SJCRH30 (cell line): Measurements from ENCODE around the gene DRD3. TPM values are rescaled to one million over a fixed set of nuclear protein-coding genes. Genes with fewer than 3 reads are reported as not detected.

Source experiments
- DNase-seq, 2 experiments: peaks; one replicate each; pipeline ENCODE4 v3.0.0-alpha.2; 2015 to 2020
- H3K27ac ChIP-seq: fragments of 250-450 bp; sonication (Bioruptor Pico); 2 replicates; pipeline ENCODE4 v1.5.1; 2020; ENCODE audit warnings: mild to moderate bottlenecking, moderate library complexity
- H3K27me3 ChIP-seq: fragments of 250-450 bp; sonication (Bioruptor Pico); 2 replicates; pipeline ENCODE4 v1.5.1; 2020; ENCODE audit warnings: mild to moderate bottlenecking, moderate library complexity
- H3K36me3 ChIP-seq: fragments of 250-450 bp; sonication (Bioruptor Pico); 2 replicates; pipeline ENCODE4 v1.5.1; 2020; ENCODE audit warnings: mild to moderate bottlenecking, moderate library complexity
- H3K4me1 ChIP-seq: fragments of 250-450 bp; sonication (Bioruptor Pico); 2 replicates; pipeline ENCODE4 v1.5.1; 2020; ENCODE audit warnings: mild to moderate bottlenecking, moderate library complexity
- H3K4me3 ChIP-seq: fragments of 250-450 bp; sonication (Bioruptor Pico); 2 replicates; pipeline ENCODE4 v1.5.1; 2020; ENCODE audit warnings: mild to moderate bottlenecking, moderate library complexity
- H3K9me3 ChIP-seq: fragments of 250-450 bp; sonication (Bioruptor Pico); replicated peaks from 2 replicates; pipeline ENCODE4 v1.5.1; 2020; ENCODE audit warnings: mild to moderate bottlenecking, moderate library complexity
- total RNA-seq: library from RNA; depleted of rRNA; stranded (reverse); fragments of >200 nt; shearing (Covaris generic); gene quantifications from 2 replicates; pipeline ENCODE4 v1.2.3, GENCODE V29; 2014

The DRD3 gene
- total RNA-seq, 1 experiment from 2014 or later, result not detected

DNA sequence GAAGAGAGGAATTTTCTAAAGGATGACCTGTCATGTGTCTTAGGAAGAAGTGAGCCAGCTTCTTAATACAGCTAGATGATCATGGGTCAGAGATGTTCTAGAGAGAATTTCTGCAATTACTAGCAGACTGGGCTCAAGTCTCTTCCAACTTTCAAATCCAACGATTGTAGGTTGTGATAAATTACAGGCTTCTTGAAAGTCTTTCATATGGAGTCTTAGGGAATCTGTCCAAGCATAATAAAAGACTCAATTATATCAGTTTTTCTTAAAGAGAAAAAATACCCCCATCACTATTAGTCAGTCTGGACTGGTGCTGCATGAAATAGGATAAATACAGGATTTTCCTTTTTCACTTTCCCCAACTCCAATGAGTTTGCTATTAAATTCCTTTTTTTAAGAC is 59.1 kb downstream of the DRD3 start:
- Histone ChIP-seq H3K4me3 (no peak overlapping the region), H3K27me3 (0 out of 2 replicates have a peak, but pooled peaks cover 3% of the 10 kb centered on the region), H3K9me3 (no peaks in the 10 kb centered on the region), H3K36me3 (no peaks in the 10 kb centered on the region), H3K27ac (no peak overlapping the region), H3K4me1 (no peaks in the 10 kb centered on the region)
- no peak for DNase-seq

DNA sequence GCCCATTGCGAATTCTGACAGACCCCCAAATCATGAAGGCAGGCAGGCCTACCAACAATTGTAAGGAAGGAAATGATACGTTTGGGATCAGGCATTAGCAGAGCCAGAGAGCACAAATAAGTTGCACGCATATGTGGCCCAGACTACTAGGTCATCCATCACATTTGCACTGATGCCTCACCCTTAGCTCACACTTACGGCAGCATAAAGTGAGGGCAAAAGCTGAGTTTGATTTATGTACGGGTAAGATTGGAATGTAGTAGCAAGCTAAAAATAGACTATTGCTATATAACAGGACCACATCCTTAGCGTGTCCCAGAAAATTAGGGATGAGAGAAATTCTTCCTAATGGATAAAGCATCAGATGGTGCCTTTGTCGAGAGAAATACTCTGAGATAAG is 63.7 kb downstream of the DRD3 start:
- DNase-seq, result no peak
- Histone ChIP-seq H3K4me3 (no peak overlapping the region), H3K4me1 (no peaks in the 10 kb centered on the region)

DNA sequence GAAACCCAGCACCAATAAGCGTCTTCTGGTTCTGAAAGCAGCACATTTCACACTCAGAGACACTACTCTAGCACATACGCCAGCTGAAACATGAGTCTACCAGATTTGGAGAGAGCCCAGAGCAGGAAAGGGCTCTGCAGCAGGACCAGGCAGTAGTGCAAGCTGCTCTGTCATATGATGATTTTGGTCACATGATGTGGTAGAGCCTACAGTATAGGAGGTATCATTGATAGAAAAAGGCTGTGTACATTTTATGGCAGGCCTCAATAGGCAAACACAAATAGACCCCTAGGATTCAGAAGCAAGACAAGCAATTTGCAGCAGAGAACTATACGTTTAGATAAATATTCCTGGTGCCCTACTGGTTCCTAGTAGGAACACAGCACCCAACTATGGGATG is 64.1 kb downstream of the DRD3 start:
- no peak for DNase-seq
- Histone ChIP-seq H3K9me3 (no peaks in the 10 kb centered on the region), H3K36me3 (no peaks in the 10 kb centered on the region), H3K4me1 (no peaks in the 10 kb centered on the region), H3K27ac (no peak overlapping the region), H3K4me3 (no peak overlapping the region), H3K27me3 (peaks cover 9% of the 10 kb centered on the region; the same call in 1 of the 2 replicates)

More for the DNA sequence above, 63.7 kb downstream of the DRD3 start:
- H3K27ac ChIP-seq, result no peak overlapping the region
- no peaks in the 10 kb centered on the region for H3K9me3 ChIP-seq
- H3K27me3 ChIP-seq, result peaks cover 7% of the 10 kb centered on the region; the same call in 1 of the 2 replicates
- no peaks in the 10 kb centered on the region for H3K36me3 ChIP-seq

DNA sequence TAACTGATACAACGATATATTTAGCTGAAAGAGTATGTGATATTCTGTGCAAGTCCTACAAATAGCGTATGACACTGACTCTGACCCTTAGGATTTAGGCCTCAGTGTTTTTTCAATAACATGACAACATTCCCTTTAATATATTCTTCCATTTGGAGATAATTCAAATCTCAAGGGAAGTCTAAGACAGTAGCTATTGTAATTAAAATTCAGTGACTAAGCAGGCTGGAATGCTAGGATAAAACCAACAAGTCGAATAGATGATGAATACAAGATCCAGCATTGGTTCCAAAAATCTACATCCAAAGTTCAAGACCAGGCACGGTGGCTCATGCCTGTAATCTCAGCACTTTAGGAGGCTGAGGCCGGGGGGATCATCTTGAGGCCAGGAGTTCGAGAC is 66.2 kb downstream of the DRD3 start:
- no peak overlapping the region for H3K4me3 ChIP-seq
- H3K36me3 ChIP-seq, result no peaks in the 10 kb centered on the region
- DNase-seq, result no peak
- H3K9me3 ChIP-seq, result no peaks in the 10 kb centered on the region
- H3K27ac ChIP-seq, result no peak overlapping the region
- peaks cover 9% of the 10 kb centered on the region; the same call in 1 of the 2 replicates for H3K27me3 ChIP-seq
- no peaks in the 10 kb centered on the region for H3K4me1 ChIP-seq

DNA sequence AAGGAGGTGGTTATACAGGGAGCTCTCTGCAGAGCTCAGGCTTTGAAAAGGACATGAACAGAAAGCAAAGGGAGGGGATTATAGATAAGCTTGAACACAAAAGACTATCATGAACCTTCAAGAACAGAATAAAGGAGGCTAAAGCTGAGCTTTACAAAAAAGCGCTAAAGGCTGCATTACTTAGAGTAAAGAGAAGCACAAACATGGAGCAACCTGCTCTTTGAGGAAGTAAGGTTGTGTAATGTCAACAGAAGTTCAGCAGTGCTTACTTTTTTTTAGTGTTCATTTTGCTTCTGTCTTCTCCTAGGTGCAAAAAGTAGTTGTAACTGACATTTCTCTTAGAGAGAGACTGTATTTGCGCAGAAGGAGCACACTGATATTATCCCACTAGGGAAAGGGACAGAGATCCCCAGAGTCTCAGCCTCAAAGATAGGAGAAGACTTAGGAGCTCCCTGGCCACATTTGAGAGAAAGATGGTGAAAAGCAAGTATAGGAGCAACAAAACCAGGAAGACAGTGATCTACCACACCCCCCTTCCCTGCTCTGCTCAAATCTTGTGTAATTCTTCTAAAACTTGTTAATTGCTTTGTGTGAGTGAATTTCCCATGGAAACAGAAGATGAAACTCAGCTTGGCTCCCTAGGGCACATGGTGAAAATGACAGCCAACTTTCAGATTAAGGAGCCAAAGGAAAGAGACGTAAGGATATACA is 67.6 kb downstream of the DRD3 start:
- Histone ChIP-seq H3K4me3 (no peak overlapping the region), H3K27me3 (peaks cover 9% of the 10 kb centered on the region; the same call in 1 of the 2 replicates), H3K36me3 (no peaks in the 10 kb centered on the region), H3K27ac (no peak overlapping the region), H3K9me3 (no peaks in the 10 kb centered on the region), H3K4me1 (no peaks in the 10 kb centered on the region)
- no peak for DNase-seq

DNA sequence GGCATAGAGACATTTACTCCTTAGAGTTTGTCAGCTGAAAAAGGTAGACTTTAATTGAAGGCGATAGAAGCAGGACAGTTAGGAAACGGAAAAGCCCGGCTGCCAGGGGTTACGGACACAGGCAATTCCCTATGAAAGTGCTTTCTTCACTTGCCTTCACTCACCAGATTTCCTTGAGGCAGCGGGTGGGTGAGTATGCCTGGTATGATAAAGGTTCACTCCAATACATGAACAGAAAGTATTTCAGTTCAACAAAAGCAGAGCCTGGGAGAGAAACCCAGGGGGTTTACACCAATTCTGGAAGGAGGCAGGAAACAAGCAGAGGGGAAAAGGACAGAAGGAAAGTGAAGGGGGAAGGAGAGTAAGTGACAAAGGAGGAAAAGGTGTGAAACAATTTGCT is 68.4 kb downstream of the DRD3 start:
- Histone ChIP-seq H3K9me3 (no peaks in the 10 kb centered on the region), H3K36me3 (no peaks in the 10 kb centered on the region), H3K27me3 (peaks cover 9% of the 10 kb centered on the region; the same call in 1 of the 2 replicates), H3K27ac (no peak overlapping the region), H3K4me3 (no peak overlapping the region), H3K4me1 (no peaks in the 10 kb centered on the region)
- no peak for DNase-seq

DNA sequence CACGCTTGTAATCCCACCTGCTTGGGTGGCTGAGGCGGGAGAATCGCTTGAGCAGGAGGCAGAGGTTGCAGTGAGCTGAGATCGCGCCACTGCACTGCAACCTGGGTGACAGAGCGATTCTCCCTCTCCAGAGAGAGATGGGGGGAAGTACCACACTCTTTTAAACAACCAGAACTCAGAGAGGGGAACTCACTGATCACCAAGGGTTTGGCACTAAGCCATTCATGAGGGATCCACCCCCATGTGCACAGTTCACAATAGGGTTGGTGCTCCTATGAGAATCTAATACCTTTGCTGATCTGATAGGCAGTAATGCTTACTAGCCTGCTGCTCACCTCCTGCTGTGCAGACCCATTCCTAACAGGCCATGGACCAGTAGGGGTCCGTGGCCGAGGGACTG is 70.7 kb downstream of the DRD3 start:
- Histone ChIP-seq H3K4me3 (no peak overlapping the region), H3K4me1 (no peaks in the 10 kb centered on the region)

DNA sequence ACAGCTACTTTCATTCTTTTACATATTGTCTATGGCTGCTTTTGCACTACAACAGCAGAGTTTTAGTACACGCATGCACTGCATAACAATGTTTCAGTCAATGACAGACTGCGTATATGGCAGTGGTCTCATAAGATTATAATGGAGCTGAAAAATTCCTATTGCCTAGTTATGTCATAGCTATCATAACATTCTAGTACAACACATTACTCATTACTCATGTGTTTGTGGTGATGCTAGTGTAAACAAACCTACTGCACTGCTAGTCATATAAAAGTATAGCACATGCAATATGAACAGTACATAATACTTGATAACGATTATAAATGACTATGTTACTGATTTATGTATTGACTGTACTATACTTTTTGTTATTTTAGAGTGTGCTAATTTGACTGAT is 74.4 kb downstream of the DRD3 start:
- no peaks in the 10 kb centered on the region for H3K27me3 ChIP-seq
- H3K36me3 ChIP-seq, result no peaks in the 10 kb centered on the region
- no peaks in the 10 kb centered on the region for H3K9me3 ChIP-seq
- DNase-seq, result no peak
- H3K27ac ChIP-seq, result no peak overlapping the region
- no peaks in the 10 kb centered on the region for H3K4me1 ChIP-seq
- no peak overlapping the region for H3K4me3 ChIP-seq

More for the DNA sequence above, 70.7 kb downstream of the DRD3 start:
- Histone ChIP-seq H3K9me3 (no peaks in the 10 kb centered on the region), H3K27me3 (peaks cover 9% of the 10 kb centered on the region; the same call in 1 of the 2 replicates), H3K27ac (no peak overlapping the region), H3K36me3 (no peaks in the 10 kb centered on the region)
- DNase-seq, result no peak

DNA sequence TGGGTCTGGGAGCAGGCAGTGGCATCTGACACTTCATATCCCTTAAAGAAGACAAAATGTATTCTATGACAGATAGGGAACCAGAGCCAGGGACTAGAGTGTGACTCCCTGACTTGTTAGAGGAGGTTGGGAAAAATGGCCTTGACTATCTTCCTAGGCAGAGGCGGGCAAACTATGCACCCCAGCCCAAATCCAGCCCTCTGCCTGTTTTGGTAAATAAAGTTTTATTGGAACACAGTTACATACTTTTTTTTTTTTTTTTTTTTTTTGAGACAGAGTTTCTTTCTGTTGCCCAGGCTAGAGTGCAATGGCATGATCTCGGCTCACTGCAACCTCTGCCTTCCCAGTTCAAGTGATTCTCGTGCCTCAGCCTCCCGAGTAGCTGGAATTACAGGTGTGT is 75.0 kb downstream of the DRD3 start:
- no peaks in the 10 kb centered on the region for H3K9me3 ChIP-seq
- DNase-seq, result no peak

DNA sequence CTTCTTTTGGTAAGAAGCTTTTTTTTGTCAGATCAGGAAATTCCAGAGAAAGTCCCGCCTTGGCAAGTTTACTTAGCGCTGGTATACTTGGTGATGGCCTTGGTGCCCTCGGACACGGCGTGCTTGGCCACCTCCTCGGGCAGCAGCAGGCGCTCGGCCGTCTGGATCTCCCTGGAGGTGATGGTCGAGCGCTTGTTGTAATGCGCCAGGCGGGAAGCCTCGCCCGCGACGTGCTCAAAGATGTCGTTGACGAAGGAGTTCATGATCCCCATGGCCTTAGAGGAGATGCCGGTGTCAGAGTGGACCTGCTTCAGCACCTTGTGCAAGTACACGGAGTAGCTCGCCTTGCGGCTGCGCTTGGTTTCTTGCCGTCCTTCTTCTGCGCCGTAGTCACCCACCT is 75.7 kb downstream of the DRD3 start:
- Histone ChIP-seq H3K36me3 (no peaks in the 10 kb centered on the region), H3K4me3 (no peak overlapping the region), H3K27me3 (no peaks in the 10 kb centered on the region), H3K9me3 (no peaks in the 10 kb centered on the region), H3K27ac (no peak overlapping the region), H3K4me1 (no peaks in the 10 kb centered on the region)
- DNase-seq, result no peak

More for the DNA sequence above, 75.0 kb downstream of the DRD3 start:
- no peaks in the 10 kb centered on the region for H3K27me3 ChIP-seq
- no peak overlapping the region for H3K4me3 ChIP-seq
- H3K36me3 ChIP-seq, result no peaks in the 10 kb centered on the region
- no peak overlapping the region for H3K27ac ChIP-seq
- no peaks in the 10 kb centered on the region for H3K4me1 ChIP-seq

DNA sequence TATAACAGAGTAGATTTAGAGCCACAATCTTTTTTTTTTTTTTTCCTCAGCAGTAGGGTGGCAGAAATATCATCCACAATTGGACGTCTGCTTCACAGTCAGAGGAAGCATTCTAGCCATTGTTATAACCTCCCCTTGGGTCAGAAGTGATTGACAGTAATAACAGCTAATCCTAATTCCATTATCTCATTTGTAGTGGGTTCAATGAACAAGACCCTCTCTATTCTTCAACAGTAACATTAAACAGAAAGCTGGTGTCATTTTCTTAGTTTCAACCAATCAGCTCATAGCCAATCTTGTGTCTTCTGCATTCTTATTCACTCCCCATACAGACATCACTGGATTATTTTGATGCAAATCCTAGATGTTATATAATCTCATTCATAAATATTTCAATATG is 77.8 kb downstream of the DRD3 start:
- no peak overlapping the region for H3K27ac ChIP-seq
- no peaks in the 10 kb centered on the region for H3K27me3 ChIP-seq
- DNase-seq, result no peak
- no peak overlapping the region for H3K4me3 ChIP-seq
- H3K9me3 ChIP-seq, result no peaks in the 10 kb centered on the region
- H3K36me3 ChIP-seq, result no peaks in the 10 kb centered on the region
- H3K4me1 ChIP-seq, result no peaks in the 10 kb centered on the region

DNA sequence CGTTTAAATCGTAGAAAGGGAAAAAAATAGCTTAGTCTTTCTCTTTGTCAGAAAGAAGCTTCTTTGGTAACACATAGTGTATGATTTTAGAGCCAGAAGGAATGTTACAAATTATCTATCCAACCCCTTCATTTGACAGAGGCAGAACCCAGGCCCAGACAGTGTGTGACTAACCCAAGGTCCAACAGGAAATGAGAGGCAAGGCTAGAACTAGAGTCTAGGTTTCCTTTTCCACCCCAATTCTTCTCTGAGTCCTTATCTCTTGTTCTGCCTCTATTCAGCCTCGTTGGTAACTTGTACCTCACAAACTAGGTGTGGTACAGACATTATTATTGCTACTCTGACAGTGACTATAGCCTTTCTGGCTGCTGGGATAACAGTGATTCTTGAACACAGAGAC is 83.1 kb downstream of the DRD3 start:
- no peaks in the 10 kb centered on the region for H3K36me3 ChIP-seq
- H3K4me1 ChIP-seq, result peaks cover 8% of the 10 kb centered on the region
- no peak for DNase-seq
- H3K27me3 ChIP-seq, result no peaks in the 10 kb centered on the region
- H3K4me3 ChIP-seq, result no peak overlapping the region
- H3K27ac ChIP-seq, result no peak overlapping the region
- no peaks in the 10 kb centered on the region for H3K9me3 ChIP-seq

DNA sequence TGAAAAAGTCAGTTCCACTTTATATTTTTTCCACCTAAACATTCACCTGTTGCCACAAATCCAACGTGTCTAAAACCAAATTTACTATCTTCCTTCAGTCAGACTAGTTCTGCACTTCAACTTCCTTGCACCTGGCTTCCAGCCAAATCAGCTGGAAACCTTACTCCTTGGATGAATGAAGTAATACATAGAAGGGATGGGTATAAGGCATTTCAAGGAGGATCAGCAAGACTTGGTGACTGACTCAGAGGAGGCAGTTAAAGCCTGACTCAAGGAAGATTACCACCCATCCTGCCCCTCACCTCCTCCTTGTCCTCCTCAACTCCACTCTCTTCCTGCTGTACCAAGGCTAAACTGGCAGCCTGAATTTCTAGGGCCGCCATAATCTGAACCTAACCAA is 85.3 kb downstream of the DRD3 start:
- no peak overlapping the region for H3K27ac ChIP-seq
- peak; percentile 31 to 63 for DNase-seq
- H3K36me3 ChIP-seq, result no peaks in the 10 kb centered on the region
- H3K4me3 ChIP-seq, result no peak overlapping the region
- H3K27me3 ChIP-seq, result no peaks in the 10 kb centered on the region
- H3K9me3 ChIP-seq, result no peaks in the 10 kb centered on the region
- H3K4me1 ChIP-seq, result peaks cover 8% of the 10 kb centered on the region

DNA sequence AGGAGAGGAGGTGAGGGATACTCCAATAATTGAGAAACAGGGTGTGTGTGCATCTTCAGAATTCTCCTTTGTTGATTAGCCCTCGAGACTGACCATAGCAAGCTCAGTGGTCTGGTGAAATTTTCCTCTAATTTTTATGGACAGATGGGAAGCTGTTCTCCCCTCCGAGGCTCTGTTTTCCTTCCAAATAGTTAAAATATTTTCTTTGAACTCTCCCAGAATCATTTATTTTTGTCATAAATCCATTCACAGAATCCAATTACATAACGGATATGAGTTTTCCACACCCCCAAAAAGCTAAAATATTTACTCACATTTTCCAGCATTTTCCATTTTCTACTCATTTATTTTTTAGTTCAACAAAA is 85.9 kb downstream of the DRD3 start:
- peaks cover 5% of the 10 kb centered on the region; the same call in 1 of the 2 replicates for H3K36me3 ChIP-seq
- H3K27me3 ChIP-seq, result no peaks in the 10 kb centered on the region
- peaks cover 8% of the 10 kb centered on the region for H3K4me1 ChIP-seq
- H3K27ac ChIP-seq, result no peak overlapping the region
- no peak overlapping the region for H3K4me3 ChIP-seq
- no peaks in the 10 kb centered on the region for H3K9me3 ChIP-seq
- no peak for DNase-seq

DNA sequence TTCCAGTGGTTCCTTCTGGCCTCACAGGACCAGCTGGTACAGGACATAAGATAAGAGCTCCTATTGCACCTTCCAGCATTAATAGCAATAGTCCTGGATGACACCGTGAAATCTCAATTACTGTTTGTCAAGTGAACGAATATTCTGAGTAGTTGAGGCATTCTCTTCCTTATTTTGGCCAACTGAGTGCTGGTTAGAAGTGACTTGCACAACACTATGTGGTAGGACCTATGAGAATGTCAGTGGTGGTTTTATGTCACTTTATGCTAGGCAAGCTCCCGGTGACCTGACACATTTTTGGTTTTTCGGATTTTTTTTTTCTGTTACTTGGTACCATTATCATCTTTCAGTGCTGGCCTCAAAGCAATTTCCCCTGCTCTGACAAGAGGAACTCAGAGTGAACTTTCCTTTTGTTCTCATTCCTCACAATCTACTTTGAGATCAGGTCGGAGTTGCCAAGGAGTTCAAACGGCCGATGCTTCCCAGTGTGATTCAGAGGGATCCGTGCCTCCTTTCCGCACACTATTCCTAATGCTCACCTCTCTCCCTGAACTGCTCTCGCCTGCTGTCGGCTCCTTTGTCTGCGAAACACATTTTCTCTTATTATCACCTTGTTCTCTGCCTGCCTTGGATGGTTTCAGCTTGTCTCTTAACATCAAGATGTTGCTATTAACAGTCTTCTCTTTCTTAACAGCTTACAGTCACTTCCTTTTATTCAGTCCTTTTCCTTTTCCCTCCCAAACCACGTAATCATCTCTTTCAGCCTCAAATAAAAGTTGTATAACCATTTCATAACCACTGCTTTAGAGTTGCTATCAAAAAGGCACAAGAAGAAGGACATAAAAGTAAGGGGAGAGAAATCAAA is 86.5 kb downstream of the DRD3 start:
- H3K9me3 ChIP-seq, result no peaks in the 10 kb centered on the region
- no peak for DNase-seq
- no peaks in the 10 kb centered on the region for H3K27me3 ChIP-seq
- no peak overlapping the region for H3K27ac ChIP-seq
- peaks cover 8% of the 10 kb centered on the region for H3K4me1 ChIP-seq
- no peak overlapping the region for H3K4me3 ChIP-seq
- H3K36me3 ChIP-seq, result peaks cover 11% of the 10 kb centered on the region; the same call in 1 of the 2 replicates
